C4-2B (cell line): ENCODE results near the gene RAP1GAP.

Experiments
- H3K27ac ChIP-seq: fragments of 450-650 bp; 2 replicates; pipeline ENCODE4 v1.5.1; 2017
- ZFX ChIP-seq: fragments of 450-650 bp; IDR thresholded peaks from 2 replicates; pipeline ENCODE4 v1.6.1; 2017
- TF ChIP-seq, protein P1 (sequence below): fragments of 450-650 bp; conservative IDR thresholded peaks from 2 replicates; pipeline ENCODE4 v1.5.1; 2017; ENCODE audit warnings: mild to moderate bottlenecking

Gene RAP1GAP

DNA sequence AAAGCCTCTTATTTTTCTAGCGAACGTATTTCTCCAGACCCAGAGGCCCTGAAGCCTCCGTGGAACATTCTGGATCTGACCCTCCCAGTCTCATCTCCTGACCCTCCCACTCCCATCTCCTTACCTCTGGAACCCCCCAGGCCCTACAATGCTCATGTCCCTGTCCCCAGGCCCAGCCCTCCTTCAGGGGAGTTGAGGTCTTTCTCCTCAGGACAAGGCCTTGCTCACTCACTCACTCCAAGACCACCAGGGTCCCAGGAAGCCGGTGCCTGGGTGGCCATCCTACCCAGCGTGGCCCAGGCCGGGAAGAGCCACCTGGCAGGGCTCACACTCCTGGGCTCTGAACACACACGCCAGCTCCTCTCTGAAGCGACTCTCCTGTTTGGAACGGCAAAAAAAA lies 91.2 kb downstream of the RAP1GAP start:
- TF ChIP-seq, protein P1, sequence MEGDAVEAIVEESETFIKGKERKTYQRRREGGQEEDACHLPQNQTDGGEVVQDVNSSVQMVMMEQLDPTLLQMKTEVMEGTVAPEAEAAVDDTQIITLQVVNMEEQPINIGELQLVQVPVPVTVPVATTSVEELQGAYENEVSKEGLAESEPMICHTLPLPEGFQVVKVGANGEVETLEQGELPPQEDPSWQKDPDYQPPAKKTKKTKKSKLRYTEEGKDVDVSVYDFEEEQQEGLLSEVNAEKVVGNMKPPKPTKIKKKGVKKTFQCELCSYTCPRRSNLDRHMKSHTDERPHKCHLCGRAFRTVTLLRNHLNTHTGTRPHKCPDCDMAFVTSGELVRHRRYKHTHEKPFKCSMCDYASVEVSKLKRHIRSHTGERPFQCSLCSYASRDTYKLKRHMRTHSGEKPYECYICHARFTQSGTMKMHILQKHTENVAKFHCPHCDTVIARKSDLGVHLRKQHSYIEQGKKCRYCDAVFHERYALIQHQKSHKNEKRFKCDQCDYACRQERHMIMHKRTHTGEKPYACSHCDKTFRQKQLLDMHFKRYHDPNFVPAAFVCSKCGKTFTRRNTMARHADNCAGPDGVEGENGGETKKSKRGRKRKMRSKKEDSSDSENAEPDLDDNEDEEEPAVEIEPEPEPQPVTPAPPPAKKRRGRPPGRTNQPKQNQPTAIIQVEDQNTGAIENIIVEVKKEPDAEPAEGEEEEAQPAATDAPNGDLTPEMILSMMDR: no peak
- TF ChIP-seq ZFX: no peak
- no peak overlapping the region for H3K27ac ChIP-seq

DNA sequence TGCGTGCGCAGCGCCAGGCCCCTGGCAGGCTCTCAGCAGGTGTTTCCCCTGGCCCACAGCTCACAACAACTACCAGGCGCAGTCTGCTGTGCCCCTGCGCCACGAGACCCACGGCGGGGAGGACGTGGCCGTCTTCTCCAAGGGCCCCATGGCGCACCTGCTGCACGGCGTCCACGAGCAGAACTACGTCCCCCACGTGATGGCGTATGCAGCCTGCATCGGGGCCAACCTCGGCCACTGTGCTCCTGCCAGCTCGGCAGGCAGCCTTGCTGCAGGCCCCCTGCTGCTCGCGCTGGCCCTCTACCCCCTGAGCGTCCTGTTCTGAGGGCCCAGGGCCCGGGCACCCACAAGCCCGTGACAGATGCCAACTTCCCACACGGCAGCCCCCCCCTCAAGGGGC lies 91.8 kb downstream of the RAP1GAP start:
- TF ChIP-seq ZFX: no peak
- H3K27ac ChIP-seq: no peak overlapping the region

DNA sequence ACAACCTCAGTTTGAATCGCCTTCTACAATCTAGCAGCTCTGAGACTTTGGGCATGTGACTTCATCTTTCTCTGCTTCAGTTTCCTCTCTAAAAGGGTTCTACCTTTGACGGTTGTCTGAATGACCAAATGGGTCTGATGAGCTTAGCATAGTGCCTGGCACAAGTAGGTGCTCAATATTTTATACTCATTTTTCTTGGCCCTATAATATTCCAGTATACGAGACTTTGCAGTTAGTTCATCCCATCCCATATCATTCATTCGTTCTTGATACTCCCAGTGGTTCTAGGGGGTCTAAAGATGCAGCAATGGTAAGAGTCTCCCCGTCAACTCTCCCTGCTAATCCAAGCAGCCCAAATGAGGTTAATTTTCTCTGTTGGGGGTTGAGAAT lies 92.4 kb downstream of the RAP1GAP start:
- no peak for TF ChIP-seq ZFX
- TF ChIP-seq, protein P1: no peak
- H3K27ac ChIP-seq: no peak overlapping the region

DNA sequence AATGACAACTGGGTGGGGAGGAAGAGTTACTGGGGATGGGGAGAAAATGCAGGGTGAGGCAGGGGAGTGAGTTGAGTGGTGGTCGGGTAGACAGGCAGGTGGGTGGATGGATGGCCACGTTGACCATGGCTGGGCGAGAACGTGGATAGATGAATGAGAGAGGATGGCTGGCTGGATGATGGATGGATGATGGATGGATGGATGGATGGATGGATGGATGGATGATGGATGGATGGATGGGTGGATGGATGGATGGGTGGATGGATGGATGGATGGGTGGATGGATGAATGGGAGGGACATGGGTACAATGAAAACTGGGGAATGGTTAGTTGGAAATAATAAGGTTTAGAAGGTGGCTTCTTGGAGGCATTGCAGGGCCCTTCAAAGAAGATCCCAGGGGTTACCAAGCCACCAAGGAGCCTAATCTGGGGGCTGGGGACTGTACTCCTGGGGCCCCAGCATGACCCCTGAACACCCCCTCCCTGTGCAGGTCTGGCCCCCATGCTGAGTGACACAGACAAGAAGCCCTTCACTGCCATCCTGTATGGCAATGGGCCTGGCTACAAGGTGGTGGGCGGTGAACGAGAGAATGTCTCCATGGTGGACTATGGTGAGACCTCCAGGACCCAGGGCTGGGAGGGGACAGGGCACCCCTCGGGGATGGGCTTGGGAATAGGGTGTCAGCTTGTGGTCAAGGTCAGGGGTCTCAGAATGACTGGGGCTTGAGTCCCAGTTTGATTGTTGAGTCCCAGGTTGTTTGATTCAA lies 92.9 kb downstream of the RAP1GAP start:
- TF ChIP-seq, protein P1: no peak
- no peak for TF ChIP-seq ZFX
- no peak overlapping the region for H3K27ac ChIP-seq

DNA sequence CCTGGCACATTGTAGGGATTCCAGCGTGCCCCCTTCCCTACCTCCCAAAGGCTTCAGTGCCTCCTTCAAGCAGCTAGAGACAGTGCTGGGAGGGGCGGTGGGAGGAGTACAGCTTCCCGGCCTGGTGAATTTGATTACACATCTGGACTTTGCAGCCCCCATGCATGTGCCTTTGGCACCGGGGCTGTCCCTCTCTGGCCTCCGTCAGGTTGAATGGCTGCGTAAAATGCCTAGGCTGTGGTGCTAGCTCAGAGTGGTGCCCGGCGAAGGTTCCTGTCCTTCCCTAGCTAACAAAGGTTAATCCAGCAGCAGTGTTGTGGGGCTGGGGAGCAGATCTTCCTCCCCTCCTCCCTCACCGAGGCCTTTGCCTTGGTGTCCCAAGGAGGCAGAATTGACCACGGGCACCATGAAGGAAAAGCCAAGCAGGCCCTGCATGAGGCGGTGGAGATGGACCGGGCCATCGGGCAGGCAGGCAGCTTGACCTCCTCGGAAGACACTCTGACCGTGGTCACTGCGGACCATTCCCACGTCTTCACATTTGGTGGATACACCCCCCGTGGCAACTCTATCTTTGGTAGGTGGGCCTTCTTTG lies 93.7 kb downstream of the RAP1GAP start:
- TF ChIP-seq, protein P1: no peak
- TF ChIP-seq ZFX: no peak
- H3K27ac ChIP-seq: no peak overlapping the region

DNA sequence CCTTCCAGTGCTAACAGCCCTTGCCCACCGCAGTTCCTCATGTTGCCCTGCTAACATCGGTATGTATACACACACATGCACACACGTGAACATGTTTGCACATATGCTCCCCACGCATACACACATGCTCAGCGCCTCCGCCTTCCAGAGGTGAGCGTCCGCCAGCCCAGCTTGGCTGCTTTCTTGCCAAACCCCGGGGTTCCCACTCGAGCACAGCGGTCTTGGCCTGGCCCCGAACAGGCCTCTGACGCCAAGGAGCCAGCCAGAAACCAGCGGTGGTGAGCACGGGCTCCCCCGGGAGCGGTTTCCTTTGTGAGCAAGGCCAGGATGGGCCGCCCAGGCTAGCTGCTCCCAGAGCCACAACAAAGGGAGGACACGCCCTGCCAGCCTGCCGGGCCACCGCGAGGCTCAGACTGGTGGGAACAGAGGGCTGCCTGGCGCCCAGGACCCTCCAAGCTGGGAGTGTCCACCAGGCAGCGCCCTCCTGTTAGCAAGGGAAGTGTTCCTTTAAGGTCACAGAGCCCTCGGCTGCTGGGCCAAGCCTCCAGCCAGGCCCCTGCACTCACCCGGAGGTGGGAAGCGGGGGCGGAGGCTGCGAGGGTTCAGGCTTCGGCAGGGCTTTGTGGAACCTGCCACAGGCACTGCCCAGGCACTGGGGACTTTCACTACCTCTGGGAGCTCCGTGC lies 94.5 kb downstream of the RAP1GAP start:
- TF ChIP-seq ZFX: no peak
- TF ChIP-seq, protein P1: no peak
- H3K27ac ChIP-seq: peak overlapping the region; percentile 22; the same call in 1 of the 2 replicates

DNA sequence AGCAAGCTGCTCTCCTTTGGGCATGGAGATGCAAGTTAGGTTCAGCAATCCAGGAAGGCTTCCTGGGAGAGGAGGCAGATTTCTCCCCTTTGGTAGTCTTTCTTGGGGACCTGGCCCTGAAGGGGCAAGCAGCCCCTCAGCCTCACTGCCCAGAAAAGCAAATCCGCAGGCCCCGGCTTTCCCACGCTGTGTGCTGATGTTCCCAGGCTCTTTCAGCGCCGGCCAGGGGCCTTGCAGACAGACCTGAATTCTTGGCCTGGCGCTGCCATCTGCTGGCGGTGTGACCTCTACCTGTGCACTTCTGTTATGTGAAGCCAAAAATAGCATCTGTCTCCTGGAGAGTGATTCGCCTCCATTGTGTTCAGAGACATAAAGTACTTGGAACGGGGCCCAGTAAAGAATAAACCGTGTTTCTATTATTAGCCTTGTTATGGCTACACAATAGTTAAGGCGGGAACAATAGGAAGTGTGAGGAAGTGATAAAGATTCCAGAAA lies 95.1 kb downstream of the RAP1GAP start:
- H3K27ac ChIP-seq: no peak overlapping the region
- TF ChIP-seq, protein P1: peak; percentile 66
- no peak for TF ChIP-seq ZFX
